ENCODE results near the gene ANKS1A.
"Not testable (repeated sequence)": the region's sequence is repeated elsewhere in the genome, so short reads cannot be mapped to it uniquely, and the experiment has no call there.

ANKS1A gene

DNA sequence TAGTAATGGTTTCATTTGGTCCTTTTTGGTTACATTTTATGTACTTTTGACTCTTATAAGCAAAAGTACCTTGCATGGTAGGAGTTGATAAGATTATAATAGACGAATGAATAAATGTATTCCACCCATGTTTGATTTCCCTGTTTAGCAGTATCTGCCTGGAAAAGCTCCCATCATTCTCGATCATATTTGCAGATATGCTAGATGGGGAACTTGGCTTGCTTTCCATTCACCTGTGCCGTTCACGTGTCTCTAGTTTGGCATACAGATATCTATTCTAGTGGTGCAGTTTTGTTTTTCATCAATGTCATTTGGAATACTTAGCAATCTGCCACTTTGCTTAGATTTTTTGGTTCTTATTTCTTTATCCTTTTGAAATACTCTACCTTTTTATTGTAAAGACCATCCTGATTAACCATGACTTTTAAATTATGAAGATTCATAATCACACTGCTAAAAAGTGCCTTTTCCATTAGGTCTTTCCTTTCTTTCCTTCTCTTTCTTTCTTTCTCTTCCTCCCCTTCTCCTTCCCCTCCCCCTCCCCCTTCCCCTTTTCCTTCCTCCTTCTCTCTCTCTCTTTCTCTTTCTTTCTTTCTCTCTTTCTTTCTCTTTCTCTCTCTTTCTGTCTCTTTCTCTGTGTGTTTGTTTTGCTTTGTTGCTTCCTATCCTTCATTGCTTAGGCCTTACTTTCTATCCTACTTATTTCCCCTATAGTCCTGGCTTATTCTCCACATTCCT lies 40.4 kb downstream of the ANKS1A start:
- DNase-seq (ENCODE audit: low read depth), result no peak
- no peak overlapping the region for H3K4me3 ChIP-seq (ENCODE audit: low read length)
- no peak for TF ChIP-seq CTCF (IDR thresholded peaks at IDR 0.05; ENCODE audit: insufficient read depth, low read depth, low read length, missing control alignments)

GRCh38 chr6:34930221-34930620 lies 41.2 kb downstream of the ANKS1A start:
- no peak for DNase-seq (ENCODE audit: low read depth)
- no peak overlapping the region for H3K4me3 ChIP-seq (ENCODE audit: low read length)
- TF ChIP-seq CTCF (IDR thresholded peaks at IDR 0.05; ENCODE audit: insufficient read depth, low read depth, low read length, missing control alignments), result no peak

DNA sequence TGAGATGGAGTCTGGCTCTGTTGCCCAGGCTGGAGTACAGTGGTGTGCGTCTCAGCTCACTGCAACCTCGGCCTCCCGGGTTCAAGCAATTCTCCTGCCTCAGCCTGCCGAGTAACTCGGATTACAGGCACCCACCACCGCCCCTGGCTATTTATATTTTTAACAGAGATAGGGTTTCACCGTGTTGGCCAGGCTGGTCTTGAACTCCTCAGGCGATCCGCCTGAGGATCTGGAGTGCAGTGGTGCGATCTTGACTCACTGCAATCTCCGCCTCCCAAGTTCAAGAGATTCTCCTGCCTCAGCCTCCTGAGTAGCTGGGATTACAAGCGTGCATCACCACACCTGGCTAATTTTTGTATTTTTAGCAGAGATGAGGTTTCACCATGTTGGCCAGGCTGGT lies 43.1 kb downstream of the ANKS1A start:
- not testable (repeated sequence) for DNase-seq (ENCODE audit: low read depth)

DNA sequence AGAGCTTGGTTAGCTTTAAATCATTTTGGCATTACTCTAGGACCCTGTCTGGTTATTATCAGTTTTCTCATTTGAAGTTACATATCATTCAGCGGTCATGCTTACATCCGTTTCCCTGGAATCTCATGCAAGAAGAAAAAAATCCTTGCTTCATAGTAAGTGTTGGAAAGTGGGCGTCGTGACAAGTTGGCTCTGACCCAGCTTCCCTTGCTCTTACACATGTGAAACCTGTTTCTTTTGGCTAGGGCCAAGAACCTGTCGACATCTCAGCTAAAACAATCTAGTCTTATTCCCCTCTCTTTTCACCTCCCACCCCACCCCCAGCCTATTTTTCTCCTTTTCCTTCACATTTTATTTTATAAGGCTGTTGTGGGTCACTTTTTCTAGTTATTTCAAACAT lies 45.5 kb downstream of the ANKS1A start:
- no peak for TF ChIP-seq CTCF (IDR thresholded peaks at IDR 0.05; ENCODE audit: insufficient read depth, low read depth, low read length, missing control alignments)
- DNase-seq (ENCODE audit: low read depth), result peak; percentile 79

More for the DNA sequence above, 43.1 kb downstream of the ANKS1A start:
- H3K4me3 ChIP-seq (ENCODE audit: low read length), result not testable (repeated sequence)

GRCh38 chr6:34938268-34938667 lies 49.2 kb downstream of the ANKS1A start:
- no peak overlapping the region for H3K4me3 ChIP-seq (ENCODE audit: low read length)
- no peak for TF ChIP-seq CTCF (IDR thresholded peaks at IDR 0.05; ENCODE audit: insufficient read depth, low read depth, low read length, missing control alignments)
- DNase-seq (ENCODE audit: low read depth), result no peak

More for the DNA sequence above, 45.5 kb downstream of the ANKS1A start:
- H3K4me3 ChIP-seq (ENCODE audit: low read length), result no peak overlapping the region

GRCh38 chr6:34940030-34940434 lies 51.0 kb downstream of the ANKS1A start:
- H3K4me3 ChIP-seq (ENCODE audit: low read length), result no peak overlapping the region
- TF ChIP-seq CTCF (IDR thresholded peaks at IDR 0.05; ENCODE audit: insufficient read depth, low read depth, low read length, missing control alignments), result no peak
- DNase-seq (ENCODE audit: low read depth), result no peak

- no peak for TF ChIP-seq CTCF (IDR thresholded peaks at IDR 0.05; ENCODE audit: insufficient read depth, low read depth, low read length, missing control alignments)
- no peak overlapping the region for H3K4me3 ChIP-seq (ENCODE audit: low read length)
- no peak for DNase-seq (ENCODE audit: low read depth)
These were observed 52.4 kb downstream of the ANKS1A start for GRCh38 chr6:34941421-34941820.
